ENCODE measurements around the gene GTPBP1.

GRCh38 chr22:38766076-38766777 is 60.5 kb downstream of the GTPBP1 start:
- TF ChIP-seq POLR2A (IDR thresholded peaks at IDR 0.05; ENCODE audit: low read depth, low read length) = no peak
- no peak for TF ChIP-seq TAF1 (IDR thresholded peaks at IDR 0.05; ENCODE audit: borderline replicate concordance, low read depth, low read length)

Data from GM12892 (cell line).